PC-3 (cell line): Measurements from ENCODE around the gene SFT2D1. TPM values are rescaled to one million over a fixed set of nuclear protein-coding genes. Genes with fewer than 3 reads are reported as not detected.

Experiments
- ATAC-seq: fragments of 200-7000 bp; cut with Tn5 transposase; 2 replicates; pipeline ENCODE4 v1.9.1; 2020; ENCODE audit warnings: mild to moderate bottlenecking, moderate library complexity
- BruUV-seq: library from RNA; stranded (reverse); fragments of 400-500 nt; replicated peaks from 2 replicates; lab custom pipeline; 2021; lab: Mats Ljungman, UMichigan
- CTCF ChIA-PET: fragments of 300-600 bp; sonication (Branson Sonifier 250); formaldehyde crosslinking; loops from one replicate; lab custom pipeline; 2022; ENCODE audit warnings: antibody characterized with exemption; lab: Charles Lee
- POLR2A ChIA-PET: fragments of 300-600 bp; sonication (Branson Sonifier 250); formaldehyde crosslinking; loops from one replicate; lab custom pipeline; 2022; ENCODE audit warnings: antibody characterized with exemption; ENCODE audit not compliant: unreplicated experiment; lab: Charles Lee
- DNase-seq: peaks from one replicate; pipeline ENCODE4 v3.0.0-alpha.2; 2015
- H2AFZ ChIP-seq: fragments of 300-600 bp; sonication (generic); 2 replicates; pipeline ENCODE4 v1.6.0; 2016; ENCODE audit warnings: antibody characterized with exemption, low read length
- H3F3A ChIP-seq: fragments of 300-600 bp; sonication (generic); one replicate; pipeline ENCODE4 v1.6.0; 2017; ENCODE audit warnings: antibody characterized with exemption, low read length, control low read depth, mild to moderate bottlenecking; ENCODE audit not compliant: unreplicated experiment
- H3K27ac ChIP-seq: fragments of 300-600 bp; sonication (generic); 2 replicates; pipeline ENCODE4 v1.5.1; 2016; ENCODE audit warnings: mild to moderate bottlenecking, low read length
- H3K27me3 ChIP-seq: fragments of 300-600 bp; sonication (generic); 2 replicates; pipeline ENCODE4 v1.6.1; 2016; ENCODE audit warnings: low read length, mixed read lengths
- H3K36me3 ChIP-seq: fragments of 300-600 bp; sonication (generic); 2 replicates; pipeline ENCODE4 v1.6.1; 2016; ENCODE audit warnings: low read depth, mixed run types, low read length, mixed read lengths
- H3K4me1 ChIP-seq: fragments of 300-600 bp; sonication (generic); 2 replicates; pipeline ENCODE4 v1.5.1; 2016; ENCODE audit warnings: low read length; ENCODE audit not compliant: insufficient read depth
- H3K4me2 ChIP-seq: fragments of 300-600 bp; sonication (generic); 2 replicates; pipeline ENCODE4 v1.6.0; 2016; ENCODE audit warnings: low read length
- H3K4me3 ChIP-seq: fragments of 300-600 bp; sonication (generic); 2 replicates; pipeline ENCODE4 v1.5.1; 2016; ENCODE audit warnings: mild to moderate bottlenecking, low read length, mixed read lengths
- H3K79me2 ChIP-seq: fragments of 300-600 bp; sonication (generic); 2 replicates; pipeline ENCODE4 v1.6.1; 2017; ENCODE audit warnings: low read length, mixed read lengths
- H3K9ac ChIP-seq: fragments of 300-600 bp; sonication (generic); 2 replicates; pipeline ENCODE4 v1.6.0; 2016; ENCODE audit warnings: mild to moderate bottlenecking, low read length
- H3K9me2 ChIP-seq: fragments of 300-600 bp; sonication (generic); replicated peaks from 2 replicates; pipeline ENCODE4 v1.6.1; 2016; ENCODE audit warnings: mixed run types, low read length, mixed read lengths
- H3K9me3 ChIP-seq: fragments of 300-600 bp; sonication (generic); 2 replicates; pipeline ENCODE4 v1.6.1; 2016; ENCODE audit warnings: low read length, mixed read lengths
- H4K20me1 ChIP-seq: fragments of 300-600 bp; sonication (generic); 2 replicates; pipeline ENCODE4 v1.6.1; 2016; ENCODE audit warnings: low read length, mixed read lengths
- CTCF ChIP-seq: fragments of 300-600 bp; sonication (generic); conservative IDR thresholded peaks from 2 replicates; pipeline ENCODE4 v1.5.1; 2017; ENCODE audit warnings: antibody characterized with exemption, low read depth, mild to moderate bottlenecking, low read length
- EZH2 ChIP-seq: fragments of 300-600 bp; sonication (generic); IDR thresholded peaks from one replicate; pipeline ENCODE4 v1.6.1; 2017; ENCODE audit warnings: antibody characterized with exemption, mild to moderate bottlenecking, low read length; ENCODE audit not compliant: unreplicated experiment
- EZH2phosphoT487 ChIP-seq: fragments of 300-600 bp; sonication (generic); IDR thresholded peaks from 2 replicates; pipeline ENCODE4 v1.6.1; 2018; ENCODE audit warnings: mild to moderate bottlenecking, antibody characterized with exemption, low read length, borderline replicate concordance
- intact Hi-C: fragments of 100-400 bp; cut with micrococcal nuclease; formaldehyde crosslinking; loops from 2 replicates; pipeline ENCODE4 v1.9.0; 2023
- total RNA-seq: library from RNA; depleted of rRNA; stranded (reverse); fragments of >200 nt; gene quantifications from 2 replicates; pipeline ENCODE4 v1.2.3, GENCODE V29; 2014

The SFT2D1 gene
- total RNA-seq, 1 experiment from 2014 or later, result 28.0 TPM

DNA sequence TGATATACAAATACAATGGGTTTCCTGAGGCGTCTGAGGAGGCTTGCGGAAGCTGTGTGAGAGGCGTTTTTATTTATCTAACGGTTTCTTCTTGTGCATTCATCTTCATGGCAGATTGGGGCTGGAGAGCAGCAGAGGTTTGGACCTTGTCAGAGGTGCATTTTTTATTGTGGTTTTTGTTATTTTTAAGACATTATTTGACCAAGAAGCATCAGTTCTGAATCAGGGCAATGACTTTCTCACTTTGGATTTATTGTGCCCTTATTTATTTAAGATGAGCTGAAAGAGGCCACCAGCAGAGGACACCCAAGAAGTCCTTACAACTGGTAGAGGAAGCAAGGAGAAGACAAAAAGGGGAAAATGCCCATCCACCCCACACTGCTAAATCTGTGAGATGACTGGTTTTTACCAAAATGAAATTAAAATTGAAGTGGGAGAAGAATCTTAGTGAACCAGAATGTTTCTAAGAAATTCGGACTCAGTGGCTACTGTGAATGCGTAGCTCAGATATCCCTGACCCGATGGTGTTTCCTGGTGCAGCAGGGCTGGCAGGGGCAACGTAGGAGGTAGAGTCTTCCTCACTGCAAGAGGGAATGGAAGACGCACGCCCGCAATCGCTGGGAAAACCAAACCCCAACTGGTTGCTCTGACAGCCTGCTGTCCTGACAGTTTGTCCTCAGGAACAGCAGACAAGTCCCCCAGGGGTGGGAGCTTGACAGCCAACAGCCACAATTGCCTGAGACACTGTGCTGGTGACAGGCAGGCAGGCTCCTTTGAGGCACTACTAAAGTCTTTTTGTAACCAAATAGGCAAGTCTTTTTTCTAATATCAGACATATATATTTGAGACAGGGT lies 48.4 kb downstream of the SFT2D1 start:
- no peak for TF ChIP-seq EZH2
- no peak for TF ChIP-seq EZH2phosphoT487
- no peak for TF ChIP-seq CTCF
- intact Hi-C loops, result no loop called here
- Histone ChIP-seq H3K27me3 (peaks cover 28% of the 10 kb centered on the region), H2AFZ (no peak overlapping the region), H3K4me3 (no peak overlapping the region), H3K79me2 (no peaks in the 10 kb centered on the region), H3K9me2 (no peaks in the 10 kb centered on the region), H3K9me3 (no peaks in the 10 kb centered on the region), H3K9ac (no peak overlapping the region), H3K36me3 (no peaks in the 10 kb centered on the region), H3K4me1 (no peaks in the 10 kb centered on the region), H3F3A (no peaks in the 10 kb centered on the region), H4K20me1 (no peaks in the 10 kb centered on the region), H3K4me2 (no peak overlapping the region), H3K27ac (no peak overlapping the region)
- ATAC-seq (no peak), DNase-seq (no peak)
- ChIA-PET POLR2A (no interaction called here), CTCF (no interaction called here)
- no TSS peak for BruUV-seq

- Histone ChIP-seq H3K9me2 (no peaks in the 10 kb centered on the region), H3K36me3 (no peaks in the 10 kb centered on the region), H3F3A (no peaks in the 10 kb centered on the region), H3K9me3 (no peaks in the 10 kb centered on the region), H4K20me1 (no peaks in the 10 kb centered on the region), H3K27ac (no peak overlapping the region), H3K9ac (no peak overlapping the region), H2AFZ (no peak overlapping the region), H3K4me1 (no peaks in the 10 kb centered on the region), H3K4me2 (no peak overlapping the region), H3K27me3 (peaks cover 12% of the 10 kb centered on the region; the same call in 1 of the 2 replicates), H3K79me2 (no peaks in the 10 kb centered on the region), H3K4me3 (no peak overlapping the region)
- ChIA-PET POLR2A (no interaction called here), CTCF (no interaction called here)
- no TSS peak for BruUV-seq
- no peak for DNase-seq
- no peak for TF ChIP-seq CTCF
- TF ChIP-seq EZH2phosphoT487, result no peak
- no peak for TF ChIP-seq EZH2
- intact Hi-C loops, result no loop called here
- ATAC-seq, result no peak
Observed at GRCh38 chr6:166289207-166290060, 52.9 kb downstream of the SFT2D1 start.
